ENCODE results near the gene ARRB1. TPM values are rescaled to one million over a fixed set of nuclear protein-coding genes. Genes with fewer than 3 reads are reported as not detected.
A peak's percentile ranks its signal among the peaks of the same experiment; 100 is the strongest.

ARRB1 gene
- total and polyA plus RNA-seq, 2 of the 13 experiments (the other 11 are each of a cell fraction or from before 2014, with no cell fraction given): 22.5 to 35.7 TPM

DNA sequence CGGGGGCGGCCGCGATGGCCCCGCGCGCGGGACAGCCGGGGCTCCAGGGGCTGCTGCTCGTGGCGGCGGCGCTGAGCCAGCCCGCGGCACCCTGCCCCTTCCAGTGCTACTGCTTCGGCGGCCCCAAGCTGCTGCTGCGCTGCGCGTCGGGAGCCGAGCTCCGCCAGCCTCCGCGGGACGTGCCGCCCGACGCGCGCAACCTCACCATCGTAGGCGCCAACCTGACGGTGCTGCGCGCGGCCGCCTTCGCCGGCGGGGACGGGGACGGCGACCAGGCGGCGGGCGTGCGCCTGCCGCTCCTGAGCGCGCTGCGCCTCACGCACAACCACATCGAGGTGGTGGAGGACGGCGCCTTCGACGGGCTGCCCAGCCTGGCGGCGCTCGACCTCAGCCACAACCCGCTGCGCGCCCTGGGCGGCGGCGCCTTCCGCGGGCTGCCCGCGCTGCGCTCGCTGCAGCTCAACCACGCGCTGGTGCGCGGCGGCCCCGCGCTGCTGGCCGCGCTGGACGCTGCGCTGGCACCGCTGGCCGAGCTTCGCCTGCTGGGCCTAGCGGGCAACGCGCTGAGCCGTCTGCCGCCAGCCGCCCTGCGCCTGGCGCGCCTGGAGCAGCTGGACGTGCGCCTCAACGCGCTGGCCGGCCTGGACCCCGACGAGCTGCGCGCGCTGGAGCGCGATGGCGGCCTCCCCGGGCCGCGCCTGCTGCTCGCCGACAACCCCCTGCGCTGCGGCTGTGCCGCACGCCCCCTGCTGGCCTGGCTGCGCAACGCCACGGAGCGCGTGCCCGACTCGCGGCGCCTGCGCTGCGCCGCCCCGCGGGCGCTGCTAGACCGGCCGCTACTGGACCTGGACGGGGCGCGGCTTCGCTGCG, 110.2 kb downstream of the ARRB1 start (continued):
- TF ChIP-seq, protein P1, sequence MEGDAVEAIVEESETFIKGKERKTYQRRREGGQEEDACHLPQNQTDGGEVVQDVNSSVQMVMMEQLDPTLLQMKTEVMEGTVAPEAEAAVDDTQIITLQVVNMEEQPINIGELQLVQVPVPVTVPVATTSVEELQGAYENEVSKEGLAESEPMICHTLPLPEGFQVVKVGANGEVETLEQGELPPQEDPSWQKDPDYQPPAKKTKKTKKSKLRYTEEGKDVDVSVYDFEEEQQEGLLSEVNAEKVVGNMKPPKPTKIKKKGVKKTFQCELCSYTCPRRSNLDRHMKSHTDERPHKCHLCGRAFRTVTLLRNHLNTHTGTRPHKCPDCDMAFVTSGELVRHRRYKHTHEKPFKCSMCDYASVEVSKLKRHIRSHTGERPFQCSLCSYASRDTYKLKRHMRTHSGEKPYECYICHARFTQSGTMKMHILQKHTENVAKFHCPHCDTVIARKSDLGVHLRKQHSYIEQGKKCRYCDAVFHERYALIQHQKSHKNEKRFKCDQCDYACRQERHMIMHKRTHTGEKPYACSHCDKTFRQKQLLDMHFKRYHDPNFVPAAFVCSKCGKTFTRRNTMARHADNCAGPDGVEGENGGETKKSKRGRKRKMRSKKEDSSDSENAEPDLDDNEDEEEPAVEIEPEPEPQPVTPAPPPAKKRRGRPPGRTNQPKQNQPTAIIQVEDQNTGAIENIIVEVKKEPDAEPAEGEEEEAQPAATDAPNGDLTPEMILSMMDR (CRISPR knock-in tag; IDR thresholded peaks at IDR 0.05): peak; percentile 76
- TF ChIP-seq, protein P2, sequence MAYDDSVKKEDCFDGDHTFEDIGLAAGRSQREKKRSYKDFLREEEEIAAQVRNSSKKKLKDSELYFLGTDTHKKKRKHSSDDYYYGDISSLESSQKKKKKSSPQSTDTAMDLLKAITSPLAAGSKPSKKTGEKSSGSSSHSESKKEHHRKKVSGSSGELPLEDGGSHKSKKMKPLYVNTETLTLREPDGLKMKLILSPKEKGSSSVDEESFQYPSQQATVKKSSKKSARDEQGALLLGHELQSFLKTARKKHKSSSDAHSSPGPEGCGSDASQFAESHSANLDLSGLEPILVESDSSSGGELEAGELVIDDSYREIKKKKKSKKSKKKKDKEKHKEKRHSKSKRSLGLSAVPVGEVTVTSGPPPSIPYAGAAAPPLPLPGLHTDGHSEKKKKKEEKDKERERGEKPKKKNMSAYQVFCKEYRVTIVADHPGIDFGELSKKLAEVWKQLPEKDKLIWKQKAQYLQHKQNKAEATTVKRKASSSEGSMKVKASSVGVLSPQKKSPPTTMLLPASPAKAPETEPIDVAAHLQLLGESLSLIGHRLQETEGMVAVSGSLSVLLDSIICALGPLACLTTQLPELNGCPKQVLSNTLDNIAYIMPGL (CRISPR knock-in tag; IDR thresholded peaks at IDR 0.05; ENCODE audit: borderline replicate concordance in 1 of 2, low read depth in 1 of 2): peak; percentile 67 to 83
- TF ChIP-seq ZNF777 (CRISPR knock-in tag; IDR thresholded peaks at IDR 0.05) (peak; percentile 98), BCL6 (CRISPR knock-in tag; IDR thresholded peaks at IDR 0.05) (no peak), SKI (IDR thresholded peaks at IDR 0.05; ENCODE audit: partially characterized antibody) (peak; percentile 72), ZFY (CRISPR knock-in tag; IDR thresholded peaks at IDR 0.05) (peak; percentile 71), EED (CRISPR knock-in tag; IDR thresholded peaks at IDR 0.05) (no peak), IRX3 (CRISPR knock-in tag; IDR thresholded peaks at IDR 0.05; ENCODE audit: borderline replicate concordance, low read depth) (peak; percentile 76; the same call in 1 of the 2 replicates), SOX5 (CRISPR knock-in tag; IDR thresholded peaks at IDR 0.05; ENCODE audit: borderline replicate concordance) (no peak), POLR2G (IDR thresholded peaks at IDR 0.05; ENCODE audit: low read depth, low read length) (peak; percentile 36; the same call in 1 of the 2 replicates), YEATS4 (CRISPR knock-in tag; IDR thresholded peaks at IDR 0.05; ENCODE audit: borderline replicate concordance) (peak; percentile 52; the same call in 1 of the 2 replicates), MYC (CRISPR knock-in tag; IDR thresholded peaks at IDR 0.05; ENCODE audit: borderline replicate concordance) (peak; percentile 61), STAT5B (CRISPR knock-in tag; IDR thresholded peaks at IDR 0.05) (no peak), DNMT1 (CRISPR knock-in tag; IDR thresholded peaks at IDR 0.05) (peak; percentile 14; the same call in 1 of the 2 replicates), ZSCAN31 (CRISPR knock-in tag; IDR thresholded peaks at IDR 0.05; ENCODE audit: low read depth) (peak; percentile 46; the same call in 1 of the 2 replicates), RAD21 (CRISPR knock-in tag; IDR thresholded peaks at IDR 0.05) (peak; percentile 97), SAP130 (CRISPR knock-in tag; IDR thresholded peaks at IDR 0.05; ENCODE audit: low read depth) (peak; percentile 20; the same call in 1 of the 2 replicates), ZNF329 (CRISPR knock-in tag; IDR thresholded peaks at IDR 0.05; ENCODE audit: low read depth) (peak; percentile 83), ZBTB1 (CRISPR knock-in tag; IDR thresholded peaks at IDR 0.05; ENCODE audit: borderline replicate concordance) (no peak)
- TF ChIP-seq, protein P3, sequence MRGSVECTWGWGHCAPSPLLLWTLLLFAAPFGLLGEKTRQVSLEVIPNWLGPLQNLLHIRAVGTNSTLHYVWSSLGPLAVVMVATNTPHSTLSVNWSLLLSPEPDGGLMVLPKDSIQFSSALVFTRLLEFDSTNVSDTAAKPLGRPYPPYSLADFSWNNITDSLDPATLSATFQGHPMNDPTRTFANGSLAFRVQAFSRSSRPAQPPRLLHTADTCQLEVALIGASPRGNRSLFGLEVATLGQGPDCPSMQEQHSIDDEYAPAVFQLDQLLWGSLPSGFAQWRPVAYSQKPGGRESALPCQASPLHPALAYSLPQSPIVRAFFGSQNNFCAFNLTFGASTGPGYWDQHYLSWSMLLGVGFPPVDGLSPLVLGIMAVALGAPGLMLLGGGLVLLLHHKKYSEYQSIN (CRISPR knock-in tag; IDR thresholded peaks at IDR 0.05; ENCODE audit: borderline replicate concordance): no peak
- TF ChIP-seq, protein P4, sequence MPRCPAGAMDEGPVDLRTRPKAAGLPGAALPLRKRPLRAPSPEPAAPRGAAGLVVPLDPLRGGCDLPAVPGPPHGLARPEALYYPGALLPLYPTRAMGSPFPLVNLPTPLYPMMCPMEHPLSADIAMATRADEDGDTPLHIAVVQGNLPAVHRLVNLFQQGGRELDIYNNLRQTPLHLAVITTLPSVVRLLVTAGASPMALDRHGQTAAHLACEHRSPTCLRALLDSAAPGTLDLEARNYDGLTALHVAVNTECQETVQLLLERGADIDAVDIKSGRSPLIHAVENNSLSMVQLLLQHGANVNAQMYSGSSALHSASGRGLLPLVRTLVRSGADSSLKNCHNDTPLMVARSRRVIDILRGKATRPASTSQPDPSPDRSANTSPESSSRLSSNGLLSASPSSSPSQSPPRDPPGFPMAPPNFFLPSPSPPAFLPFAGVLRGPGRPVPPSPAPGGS (CRISPR knock-in tag; IDR thresholded peaks at IDR 0.05): peak; percentile 77; the same call in 1 of the 2 replicates
